NCI-H2081 (cell line): ENCODE results near the gene DNAJC4.

ENCODE experiments used
- DNase-seq, 2 experiments: peaks; one replicate each; lab custom pipeline; 2025; lab: John Stamatoyannopoulos, UW

The DNAJC4 gene

DNA sequence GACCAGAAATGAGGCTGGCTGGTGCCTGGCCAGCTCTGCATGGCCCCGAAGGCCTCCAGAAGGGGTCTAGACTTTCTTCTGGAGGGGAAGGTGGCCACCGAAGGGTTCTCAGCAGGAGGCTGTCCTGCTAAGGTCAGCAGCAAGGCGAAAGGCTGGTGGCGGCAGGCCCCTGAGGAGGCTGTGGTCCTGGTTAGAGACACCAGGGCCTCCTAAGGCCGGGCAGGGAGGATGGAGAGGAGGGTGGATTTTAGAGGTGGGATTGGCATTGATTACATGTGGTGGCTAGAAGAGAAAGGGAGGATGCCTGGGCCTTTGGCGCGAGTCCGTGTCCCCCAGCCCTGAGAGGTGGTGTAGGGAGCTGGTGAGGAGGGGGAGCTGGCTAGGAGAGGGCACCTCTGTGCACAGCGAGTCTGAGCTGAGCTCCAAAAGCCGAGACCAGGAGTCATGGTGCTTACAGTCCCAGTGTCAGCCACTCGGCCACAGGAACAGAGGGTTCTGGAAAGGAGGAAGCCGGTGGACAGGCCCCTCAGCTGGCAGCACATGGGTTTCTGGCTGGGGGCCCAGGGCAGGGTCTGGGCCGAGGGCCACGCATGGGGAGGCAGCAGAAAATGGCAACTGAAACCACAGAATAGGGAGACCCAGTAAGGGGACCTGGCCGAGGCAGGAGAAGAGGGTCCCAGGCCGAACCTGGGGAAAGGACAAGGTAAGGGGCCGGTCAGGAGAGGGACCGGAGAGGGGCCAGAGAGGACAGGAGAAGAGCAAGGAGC, 21.4 kb upstream of the DNAJC4 start:
- no peak for DNase-seq

DNA sequence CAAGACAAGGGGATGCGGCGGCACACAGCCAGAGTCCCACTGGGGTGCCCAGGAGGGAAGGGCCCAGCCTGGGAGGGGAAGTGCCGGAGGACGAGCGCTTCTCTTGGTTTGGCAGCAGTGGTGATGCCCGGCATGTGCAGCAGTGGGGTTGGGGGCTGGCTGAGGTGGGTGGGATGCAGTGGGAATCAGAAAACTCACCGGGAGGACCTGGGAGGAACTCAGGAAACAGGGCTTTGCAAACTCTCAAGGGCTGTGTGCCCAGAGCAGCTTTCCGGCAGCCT, 20.8 kb upstream of the DNAJC4 start:
- DNase-seq: no peak

DNA sequence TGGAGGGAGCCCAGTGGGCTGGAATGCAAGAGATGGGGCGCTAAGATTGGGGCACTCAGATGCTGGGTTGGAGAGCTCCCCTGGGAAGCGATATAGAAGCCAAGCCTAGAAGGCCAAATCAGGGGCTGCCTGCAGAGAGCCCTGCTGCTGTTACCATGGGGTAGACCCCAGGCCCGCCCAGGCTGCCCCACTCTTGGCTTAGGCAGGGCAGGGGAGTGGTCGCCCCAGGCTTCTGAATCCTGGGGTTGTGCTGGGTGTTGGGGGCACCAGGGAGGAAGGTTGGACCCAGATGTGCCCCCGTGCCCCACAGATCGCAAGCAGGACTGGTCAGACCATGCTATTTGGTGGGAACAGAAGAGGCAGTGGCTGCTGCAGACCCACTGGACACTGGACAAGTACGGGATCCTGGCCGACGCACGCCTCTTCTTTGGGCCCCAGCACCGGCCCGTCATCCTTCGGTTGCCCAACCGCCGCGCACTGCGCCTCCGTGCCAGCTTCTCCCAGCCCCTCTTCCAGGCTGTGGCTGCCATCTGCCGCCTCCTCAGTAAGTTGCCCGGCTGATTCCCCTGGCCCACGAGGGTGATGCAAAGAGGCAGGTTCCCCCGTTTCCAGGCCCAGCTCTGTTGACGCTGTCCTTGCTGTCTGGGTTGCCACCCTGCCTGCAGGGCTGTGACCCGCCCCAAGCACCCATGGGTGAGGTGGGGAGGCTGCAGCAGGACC, 19.9 kb upstream of the DNAJC4 start:
- no peak for DNase-seq

DNA sequence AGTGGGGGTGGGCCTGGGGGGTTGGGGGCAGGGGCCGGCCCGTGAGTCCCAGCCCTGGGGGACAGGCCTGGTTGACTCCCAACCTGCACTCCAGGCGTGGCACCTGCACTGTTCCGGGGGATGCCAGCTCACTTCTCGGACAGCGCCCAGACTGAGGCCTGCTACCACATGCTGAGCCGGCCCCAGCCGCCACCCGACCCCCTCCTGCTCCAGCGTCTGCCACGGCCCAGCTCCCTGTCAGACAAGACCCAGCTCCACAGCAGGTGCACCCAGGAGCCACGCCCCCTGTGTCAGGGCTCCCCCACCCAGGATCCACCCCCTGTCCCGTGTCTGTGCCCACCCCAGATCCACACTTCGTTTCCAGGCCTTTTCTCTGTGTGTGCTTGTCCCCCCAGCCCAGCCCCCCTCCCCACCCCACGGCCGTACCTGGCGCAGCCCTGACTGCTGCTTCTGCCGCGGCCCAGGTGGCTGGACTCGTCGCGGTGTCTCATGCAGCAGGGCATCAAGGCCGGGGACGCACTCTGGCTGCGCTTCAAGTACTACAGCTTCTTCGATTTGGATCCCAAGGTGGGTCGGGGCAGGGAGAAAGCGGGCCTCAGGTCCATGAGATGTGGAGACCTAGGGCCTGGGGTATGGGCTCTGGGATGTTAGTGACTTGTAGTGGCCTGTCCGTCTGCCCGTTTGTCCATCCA, 19.0 kb upstream of the DNAJC4 start:
- DNase-seq: no peak

DNA sequence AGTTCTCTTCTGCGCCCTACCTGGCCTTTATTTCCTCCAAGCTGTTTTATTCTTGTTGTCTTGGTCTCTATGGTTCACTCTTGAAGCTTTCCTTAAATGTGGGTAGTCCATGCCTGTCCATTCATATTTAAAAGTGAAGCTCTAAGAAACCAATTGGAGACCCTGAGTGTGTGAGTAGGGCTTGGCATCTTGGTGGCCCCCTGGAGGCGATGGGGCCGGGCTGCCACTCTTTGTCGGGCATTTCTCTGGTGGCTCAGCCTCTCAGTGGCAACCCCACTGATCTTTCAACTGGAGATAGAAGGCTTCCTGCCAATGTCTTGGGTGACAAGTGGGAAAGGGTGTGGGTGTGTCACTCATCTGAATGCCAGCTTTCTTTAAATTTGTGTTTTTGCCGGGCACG, 13.5 kb upstream of the DNAJC4 start:
- DNase-seq: no peak

DNA sequence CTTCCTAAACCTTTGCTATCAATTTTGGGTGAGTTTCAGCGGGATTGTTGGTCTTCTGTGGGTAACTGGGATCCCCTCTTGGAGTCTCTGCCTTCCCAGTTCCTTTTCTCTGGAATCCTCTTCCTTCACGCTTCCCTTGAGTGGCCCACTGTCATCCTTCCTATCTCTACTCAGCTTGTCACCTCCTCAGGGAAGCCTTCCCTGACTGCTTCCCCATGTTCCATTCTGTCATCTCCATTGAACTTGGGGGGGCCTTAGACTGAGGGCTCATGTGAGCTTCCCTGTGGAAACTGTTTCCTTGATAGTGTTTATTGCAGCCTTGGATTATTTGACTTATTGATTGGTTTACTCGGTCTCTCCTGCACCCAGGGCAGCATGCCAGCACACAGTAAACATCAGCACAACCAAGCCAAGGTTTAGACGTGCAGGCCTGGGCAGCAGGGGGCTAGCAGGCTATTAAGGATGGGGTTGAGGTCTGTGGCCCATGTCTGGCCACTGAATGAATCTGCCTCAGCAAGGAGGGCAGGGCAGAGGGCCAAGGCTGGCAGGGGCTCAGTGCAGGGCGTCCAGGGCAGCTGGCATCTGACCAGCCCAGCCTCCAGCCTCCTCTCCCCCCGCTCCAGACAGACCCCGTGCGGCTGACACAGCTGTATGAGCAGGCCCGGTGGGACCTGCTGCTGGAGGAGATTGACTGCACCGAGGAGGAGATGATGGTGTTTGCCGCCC, 11.6 kb upstream of the DNAJC4 start:
- no peak for DNase-seq

DNA sequence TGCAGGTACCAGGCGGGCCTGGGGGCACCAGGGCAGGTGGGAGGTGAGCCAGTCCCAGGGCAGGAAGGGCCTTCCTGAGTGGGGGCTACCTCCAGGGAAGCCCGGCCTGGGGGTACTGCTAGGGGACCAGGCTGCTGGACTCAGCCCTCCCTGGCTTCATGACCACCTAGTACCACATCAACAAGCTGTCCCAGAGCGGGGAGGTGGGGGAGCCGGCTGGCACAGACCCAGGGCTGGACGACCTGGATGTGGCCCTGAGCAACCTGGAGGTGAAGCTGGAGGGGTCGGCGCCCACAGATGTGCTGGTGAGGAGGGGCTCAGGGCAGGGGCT, 11.0 kb upstream of the DNAJC4 start:
- DNase-seq: no peak

DNA sequence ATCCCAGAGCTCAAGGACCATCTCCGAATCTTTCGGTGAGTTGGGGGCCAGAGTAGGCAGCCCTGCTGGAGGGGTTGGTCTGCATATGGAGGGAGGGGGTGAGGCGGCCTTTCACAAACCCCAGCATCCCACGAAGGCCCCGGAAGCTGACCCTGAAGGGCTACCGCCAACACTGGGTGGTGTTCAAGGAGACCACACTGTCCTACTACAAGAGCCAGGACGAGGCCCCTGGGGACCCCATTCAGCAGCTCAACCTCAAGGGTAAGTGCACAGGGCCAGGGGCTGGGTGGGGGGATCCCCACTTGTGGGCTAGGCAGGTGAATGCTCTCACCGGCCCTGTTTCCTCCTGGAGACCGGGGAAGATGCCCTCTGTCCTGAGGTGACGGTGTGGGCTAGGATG, 10.6 kb upstream of the DNAJC4 start:
- no peak for DNase-seq

DNA sequence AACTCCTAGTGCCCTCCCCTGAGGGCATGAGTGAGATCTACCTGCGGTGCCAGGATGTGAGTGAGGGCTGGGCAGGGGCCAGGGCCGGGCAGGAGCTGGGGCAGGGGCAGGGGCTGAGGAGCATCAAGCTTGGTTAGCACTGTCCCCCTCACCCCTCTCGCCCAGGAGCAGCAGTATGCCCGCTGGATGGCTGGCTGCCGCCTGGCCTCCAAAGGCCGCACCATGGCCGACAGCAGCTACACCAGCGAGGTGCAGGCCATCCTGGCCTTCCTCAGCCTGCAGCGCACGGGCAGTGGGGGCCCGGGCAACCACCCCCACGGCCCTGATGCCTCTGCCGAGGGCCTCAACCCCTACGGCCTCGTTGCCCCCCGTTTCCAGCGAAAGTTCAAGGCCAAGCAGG, 10.1 kb upstream of the DNAJC4 start:
- no peak for DNase-seq

DNA sequence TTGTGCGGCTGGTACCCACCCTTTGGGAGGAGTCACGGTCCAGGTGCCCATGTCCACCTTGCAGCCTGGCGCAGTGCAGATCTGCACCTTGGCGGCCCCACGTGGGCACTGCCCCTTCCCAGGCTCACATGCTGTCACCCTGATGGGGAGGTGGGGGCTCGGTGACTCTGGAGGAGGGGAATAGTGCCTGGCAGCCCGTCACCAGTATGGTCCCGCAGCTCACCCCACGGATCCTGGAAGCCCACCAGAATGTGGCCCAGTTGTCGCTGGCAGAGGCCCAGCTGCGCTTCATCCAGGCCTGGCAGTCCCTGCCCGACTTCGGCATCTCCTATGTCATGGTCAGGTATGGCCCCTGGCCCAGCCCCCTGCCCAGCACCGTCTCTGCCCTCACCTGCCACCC, 9.6 kb upstream of the DNAJC4 start:
- DNase-seq: no peak

DNA sequence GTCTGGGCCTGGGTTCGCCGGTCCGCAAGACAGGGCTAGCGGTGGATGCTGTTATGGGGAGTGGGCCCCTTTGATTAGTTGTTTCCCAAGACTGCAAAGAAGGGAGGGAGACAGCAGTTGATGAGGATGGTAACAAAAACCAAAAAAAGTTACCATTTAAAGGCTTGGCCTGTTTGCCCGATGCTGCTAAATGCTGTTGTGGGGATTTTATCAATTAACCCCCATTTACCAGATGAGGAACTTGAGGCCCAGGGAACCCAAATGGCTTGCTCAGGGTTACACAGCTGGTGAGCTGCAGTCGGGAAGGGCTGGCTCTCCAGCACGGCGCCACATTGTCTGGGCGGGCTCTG, 7.7 kb upstream of the DNAJC4 start:
- DNase-seq: no peak

DNA sequence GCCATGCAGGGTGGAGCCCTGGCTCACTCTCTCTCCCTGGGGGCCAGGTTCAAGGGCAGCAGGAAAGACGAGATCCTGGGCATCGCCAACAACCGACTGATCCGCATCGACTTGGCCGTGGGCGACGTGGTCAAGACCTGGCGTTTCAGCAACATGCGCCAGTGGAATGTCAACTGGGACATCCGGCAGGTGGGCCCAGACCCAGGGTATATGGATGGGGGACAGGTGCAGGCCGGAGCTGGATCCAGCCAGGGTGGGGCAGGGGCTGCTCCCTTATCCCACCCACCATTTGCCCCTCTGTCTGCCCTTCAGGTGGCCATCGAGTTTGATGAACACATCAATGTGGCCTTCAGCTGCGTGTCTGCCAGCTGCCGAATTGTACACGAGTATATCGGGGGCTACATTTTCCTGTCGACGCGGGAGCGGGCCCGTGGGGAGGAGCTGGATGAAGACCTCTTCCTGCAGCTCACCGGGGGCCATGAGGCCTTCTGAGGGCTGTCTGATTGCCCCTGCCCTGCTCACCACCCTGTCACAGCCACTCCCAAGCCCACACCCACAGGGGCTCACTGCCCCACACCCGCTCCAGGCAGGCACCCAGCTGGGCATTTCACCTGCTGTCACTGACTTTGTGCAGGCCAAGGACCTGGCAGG, 7.2 kb upstream of the DNAJC4 start:
- DNase-seq: no peak

DNA sequence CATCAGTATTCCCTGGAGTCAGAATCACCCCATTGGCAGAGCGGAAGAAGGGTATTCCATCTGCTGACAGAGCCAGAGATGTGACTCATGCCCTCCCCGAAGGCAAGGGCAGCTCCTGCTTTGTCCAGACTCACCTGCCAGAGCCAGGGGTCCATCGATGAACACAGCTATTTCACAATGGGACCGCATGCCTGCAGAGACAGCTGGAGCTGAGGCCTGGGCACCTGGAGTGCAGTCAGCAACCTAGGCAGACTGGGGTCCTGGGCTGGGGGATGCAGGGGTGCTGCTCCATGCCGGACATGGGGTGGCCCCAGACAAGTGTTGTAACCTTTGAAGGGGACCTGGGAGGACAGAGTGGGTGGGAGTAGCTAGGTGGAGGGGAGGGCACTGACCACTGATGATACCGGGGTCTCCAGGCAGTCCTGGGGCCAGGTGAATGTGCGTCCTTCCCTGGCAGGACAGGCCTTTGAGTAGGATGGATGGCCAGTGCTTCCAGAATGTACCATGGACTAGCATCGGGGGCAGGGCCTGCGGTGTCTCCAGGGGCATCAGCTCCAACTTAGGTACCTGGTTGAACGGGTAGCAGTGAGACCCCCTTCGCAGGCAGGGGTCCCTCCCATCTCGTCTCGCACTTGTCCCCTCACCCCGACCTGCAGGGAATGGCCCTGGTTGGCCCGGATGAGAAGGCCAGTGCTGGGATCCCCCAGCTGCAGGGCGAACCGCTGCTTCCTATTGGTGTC, 6.0 kb upstream of the DNAJC4 start:
- DNase-seq: no peak

DNA sequence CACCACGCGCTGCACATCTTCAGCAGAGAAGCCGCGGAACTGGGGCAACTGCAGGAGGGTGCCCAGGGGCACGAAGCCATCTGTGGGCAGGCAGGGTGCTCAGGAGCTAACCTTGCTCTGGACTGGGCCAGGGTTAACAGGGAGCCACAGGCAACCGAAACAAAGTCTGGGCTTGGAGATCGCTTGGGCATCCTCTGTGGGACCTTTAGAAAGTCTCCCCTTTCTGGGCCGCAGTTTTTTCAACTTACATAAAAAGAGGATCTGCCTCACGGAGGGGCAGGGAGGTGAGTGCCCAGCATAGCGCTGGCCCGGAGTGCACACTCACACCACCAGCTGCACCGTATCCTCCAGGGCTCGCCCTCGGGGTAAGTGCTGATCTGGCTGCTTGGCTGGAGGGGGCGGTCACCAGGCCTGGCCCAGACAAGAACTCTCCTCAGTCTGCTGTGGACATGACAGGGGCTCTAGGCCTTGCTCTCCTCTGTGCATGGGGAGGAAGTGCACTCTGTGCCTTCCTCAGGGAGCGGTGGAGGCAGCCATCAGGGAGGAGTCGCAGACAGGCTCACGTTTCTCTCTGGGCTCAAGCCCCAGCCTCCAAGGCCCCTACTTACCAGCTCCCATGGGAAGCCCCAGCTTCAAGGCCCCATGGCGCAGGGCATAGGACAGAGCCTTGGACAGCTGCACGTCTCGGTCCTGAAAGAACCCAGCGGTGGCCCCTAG, 5.3 kb upstream of the DNAJC4 start:
- no peak for DNase-seq

DNA sequence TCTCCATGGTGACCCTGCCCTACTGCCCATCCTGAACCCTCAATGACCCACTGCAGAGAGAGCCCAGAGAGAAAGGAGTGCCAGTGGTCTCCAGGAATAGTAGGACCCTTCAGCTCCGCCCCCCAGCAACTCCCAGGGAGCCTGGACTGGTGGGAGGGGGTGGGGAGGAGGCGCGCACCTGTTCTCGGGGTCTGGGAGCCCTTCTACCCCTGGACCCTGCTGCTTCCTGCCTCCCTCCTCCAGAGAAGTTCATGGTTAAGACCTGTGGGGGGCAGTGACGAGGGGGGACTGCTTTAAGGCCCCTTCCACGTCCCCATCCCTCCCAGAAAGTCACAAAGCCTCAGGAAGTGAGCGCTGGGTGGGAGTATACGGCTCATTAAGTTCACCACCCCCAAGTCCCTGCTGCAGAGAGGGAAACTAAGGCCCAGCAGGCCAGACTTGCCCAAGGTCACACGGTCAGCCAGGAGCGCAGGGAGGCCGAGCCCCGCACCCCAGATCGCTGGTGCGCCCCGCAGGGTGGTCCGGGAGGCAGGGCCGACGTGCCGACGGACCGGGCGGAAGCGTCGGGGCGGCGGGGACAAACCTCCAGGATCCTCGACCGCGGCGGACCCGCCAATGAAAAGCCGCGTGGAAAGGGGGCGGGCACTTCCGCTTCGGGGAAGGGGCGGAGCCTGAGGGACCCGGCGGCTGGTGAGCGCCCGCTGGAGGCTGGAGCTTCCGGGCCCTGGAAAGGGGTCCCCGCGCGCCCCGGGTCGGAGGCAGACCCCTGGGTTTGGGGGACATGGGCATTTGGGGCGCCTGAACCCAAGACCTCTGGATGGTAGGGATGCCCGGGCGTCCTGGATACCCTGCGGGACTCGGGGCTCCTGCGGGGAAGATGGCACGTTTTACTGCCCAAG, 4.5 kb upstream of the DNAJC4 start, which contains the start of the genes NUDT22 and TRPT1:
NUDT22 (plus strand) TSS at position 667 of the 899 bp plus-strand sequence. CDS start 379 bp downstream, outside the sequence.
TRPT1 (minus strand) TSS at position 579 of the 899 bp plus-strand sequence; CDS start at position 253, 326 bp downstream.
- DNase-seq: peak; percentile 88 to 89

DNA sequence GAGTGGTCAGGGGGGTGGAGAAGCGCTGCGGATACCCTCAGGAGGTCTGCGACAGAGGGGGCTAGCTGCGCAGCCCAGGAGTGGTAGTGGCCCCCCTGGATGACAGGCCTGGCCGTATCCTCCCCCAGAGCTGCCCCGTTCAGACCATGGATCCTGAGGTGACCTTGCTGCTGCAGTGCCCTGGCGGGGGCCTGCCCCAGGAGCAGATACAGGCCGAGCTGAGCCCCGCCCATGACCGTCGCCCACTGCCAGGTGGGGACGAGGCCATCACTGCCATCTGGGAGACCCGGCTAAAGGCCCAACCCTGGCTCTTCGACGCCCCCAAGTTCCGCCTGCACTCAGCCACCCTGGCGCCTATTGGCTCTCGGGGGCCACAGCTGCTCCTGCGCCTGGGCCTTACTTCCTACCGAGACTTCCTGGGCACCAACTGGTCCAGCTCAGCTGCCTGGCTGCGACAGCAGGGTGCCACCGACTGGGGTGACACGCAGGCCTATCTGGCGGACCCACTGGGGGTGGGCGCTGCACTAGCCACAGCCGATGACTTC, 3.8 kb upstream of the DNAJC4 start:
- DNase-seq: peak; percentile 39 to 78

DNA sequence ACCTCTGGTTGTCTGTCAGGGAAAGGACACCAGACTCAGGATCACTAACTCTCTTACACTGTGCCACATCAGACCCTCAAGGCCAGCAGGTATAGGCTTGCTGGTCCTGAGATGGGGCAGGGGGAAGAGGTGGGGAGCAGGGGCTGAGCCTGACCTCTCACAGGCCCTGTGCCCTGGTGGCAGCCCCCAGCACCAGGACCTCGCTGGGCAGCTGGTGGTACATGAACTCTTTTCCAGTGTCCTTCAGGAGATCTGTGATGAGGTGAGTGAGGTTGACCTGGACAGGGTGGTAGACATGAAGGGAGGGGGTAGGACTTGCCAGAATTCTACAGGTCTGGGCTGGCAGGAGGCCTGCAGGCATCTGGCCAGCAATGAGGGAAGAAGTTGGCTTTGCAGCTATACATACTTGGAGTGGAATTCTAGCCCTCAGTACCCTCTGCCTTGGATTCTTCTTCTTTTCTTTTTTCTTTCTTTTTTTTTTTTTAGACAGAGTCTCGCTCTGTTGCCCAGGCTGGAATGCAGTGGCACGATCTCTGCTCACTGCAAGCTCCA, 2.9 kb upstream of the DNAJC4 start:
- DNase-seq: no peak

DNA sequence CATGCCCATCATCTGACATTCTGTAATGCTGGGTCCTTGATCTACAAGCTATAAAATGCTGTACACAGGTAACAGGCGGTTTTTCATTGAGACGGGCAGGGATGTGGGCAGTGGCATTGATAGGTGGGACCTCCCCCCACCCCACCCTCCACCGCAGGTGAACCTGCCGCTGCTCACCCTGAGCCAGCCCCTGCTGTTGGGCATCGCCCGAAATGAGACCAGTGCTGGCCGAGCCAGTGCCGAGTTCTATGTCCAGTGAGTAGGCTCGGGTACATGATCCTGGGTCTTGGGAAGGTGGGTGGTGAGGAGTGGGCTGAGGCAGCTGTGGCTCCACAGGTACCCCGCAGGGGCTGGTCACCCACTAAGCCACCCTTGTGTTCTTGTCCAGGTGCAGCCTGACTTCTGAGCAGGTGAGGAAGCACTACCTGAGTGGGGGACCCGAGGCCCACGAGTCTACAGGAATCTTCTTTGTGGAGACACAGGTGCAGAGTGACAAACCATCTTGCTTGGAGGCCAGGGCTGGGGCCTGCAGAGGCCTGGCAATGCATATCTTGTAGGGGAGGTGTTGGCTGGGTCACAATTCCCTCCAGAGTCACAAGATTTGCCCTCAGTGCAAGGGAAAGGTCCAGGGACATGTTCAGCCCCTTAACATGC, 1.1 kb upstream of the DNAJC4 start:
- no peak for DNase-seq
